ENCODE data around the gene RAI1. TPM values are rescaled to one million over a fixed set of nuclear protein-coding genes. Genes with fewer than 3 reads are reported as not detected.

Gene RAI1
- total RNA-seq, 1 donor = 9.1 TPM

DNA sequence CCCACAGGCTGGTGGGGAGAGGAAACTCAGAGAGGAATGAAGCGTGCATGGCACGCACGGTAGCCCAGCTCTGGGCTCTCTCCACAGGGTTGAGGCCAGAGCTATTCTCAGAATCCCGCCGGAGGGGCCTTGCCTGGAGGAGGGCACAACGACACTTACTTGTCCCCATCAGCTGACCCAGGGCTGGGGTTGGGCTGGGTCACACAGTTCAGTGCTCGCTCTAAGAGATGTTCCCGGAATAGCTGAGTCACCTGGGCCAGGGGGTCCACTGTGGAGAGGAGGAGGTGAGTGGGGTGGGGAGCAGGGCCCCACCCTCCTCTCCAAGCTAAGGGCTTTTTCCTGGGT, 133.8 kb downstream of the RAI1 start:
- no peak for TF ChIP-seq CTCF (IDR thresholded peaks at IDR 0.05; ENCODE audit: insufficient read depth, low read length)
- DNase-seq (ENCODE audit: low read depth) = no peak
- no peak overlapping the region for H3K4me3 ChIP-seq (ENCODE audit: low read depth, low read length)

DNA sequence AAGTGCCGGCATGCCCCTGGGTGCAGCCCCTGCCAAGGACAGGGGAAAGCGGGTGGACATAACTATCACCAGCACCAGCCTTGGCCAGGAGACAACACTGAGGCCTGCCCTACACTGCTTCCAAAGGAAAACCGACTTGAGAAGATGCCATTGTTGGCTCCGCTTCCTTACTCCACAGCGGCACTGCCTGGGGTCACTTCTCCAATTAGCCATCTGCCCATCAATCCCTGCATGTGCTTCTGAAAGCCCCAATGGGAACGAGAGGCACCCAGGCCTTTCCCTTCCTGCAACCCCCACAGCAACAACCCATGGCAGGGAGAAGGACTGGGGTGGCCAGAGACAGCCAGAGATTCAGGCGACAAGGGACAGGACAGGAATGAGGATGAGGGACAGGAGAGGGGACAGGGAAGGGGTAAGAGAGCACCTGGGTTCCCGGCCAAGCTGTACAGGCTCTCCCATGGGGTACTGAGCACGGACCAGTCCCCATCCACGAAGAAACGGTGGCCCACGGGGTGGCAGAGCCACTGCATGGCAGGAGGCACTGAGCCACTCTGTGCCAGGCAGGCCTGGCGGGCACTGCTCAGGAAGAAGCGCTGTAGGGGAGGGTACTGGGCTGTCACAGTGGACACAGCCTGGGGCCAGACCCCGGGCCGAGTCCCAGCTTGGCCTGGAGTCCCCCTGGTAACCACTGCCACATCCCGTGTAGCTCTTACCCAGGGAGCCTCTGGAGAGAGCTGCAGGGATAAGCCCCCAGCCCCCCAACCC, 134.4 kb downstream of the RAI1 start:
- TF ChIP-seq CTCF (IDR thresholded peaks at IDR 0.05; ENCODE audit: insufficient read depth, low read length) = no peak
- DNase-seq (ENCODE audit: low read depth) = no peak
- no peak overlapping the region for H3K4me3 ChIP-seq (ENCODE audit: low read depth, low read length)

- no peak for DNase-seq (ENCODE audit: low read depth)
- no peak overlapping the region for H3K4me3 ChIP-seq (ENCODE audit: low read depth, low read length)
- TF ChIP-seq CTCF (IDR thresholded peaks at IDR 0.05; ENCODE audit: insufficient read depth, low read length) = no peak
Measured at GRCh38 chr17:17816240-17816814, 135.1 kb downstream of the RAI1 start.

GRCh38 chr17:17816831-17817551, 135.7 kb downstream of the RAI1 start:
- TF ChIP-seq CTCF (IDR thresholded peaks at IDR 0.05; ENCODE audit: insufficient read depth, low read length) = no peak
- no peak overlapping the region for H3K4me3 ChIP-seq (ENCODE audit: low read depth, low read length)
- DNase-seq (ENCODE audit: low read depth) = no peak

GRCh38 chr17:17817552-17817947, 136.3 kb downstream of the RAI1 start:
- DNase-seq (ENCODE audit: low read depth) = no peak
- no peak overlapping the region for H3K4me3 ChIP-seq (ENCODE audit: low read depth, low read length)
- no peak for TF ChIP-seq CTCF (IDR thresholded peaks at IDR 0.05; ENCODE audit: insufficient read depth, low read length)

- H3K4me3 ChIP-seq (ENCODE audit: low read depth, low read length) = no peak overlapping the region
- no peak for TF ChIP-seq CTCF (IDR thresholded peaks at IDR 0.05; ENCODE audit: insufficient read depth, low read length)
- peak; percentile 54 for DNase-seq (ENCODE audit: low read depth)
Measured at GRCh38 chr17:17818088-17818526, 136.8 kb downstream of the RAI1 start.

Data from fibroblast of the aortic adventitia (primary cell).